T-helper 1 cell treated with Interleukin-12 subunit alpha and Interleukin-12 subunit beta and Interleukin-4 antibody, amounts not matched to agents 30 ng/mL and 1 ng/mL, for 36 hours (primary cell): ENCODE data around the gene COMT. TPM values are rescaled to one million over a fixed set of nuclear protein-coding genes. Genes with fewer than 3 reads are reported as not detected.

Source experiments
- intact Hi-C: fragments of 100-400 bp; cut with micrococcal nuclease; formaldehyde crosslinking; loops from one replicate; pipeline ENCODE4 v1.15.1; 2024
- total RNA-seq: library from RNA; stranded (reverse); gene quantifications from 2 replicates; pipeline ENCODE4 v1.2.3, GENCODE V29; 2022

COMT gene
- total RNA-seq, 1 donor from 2014 or later: 87.3 TPM

DNA sequence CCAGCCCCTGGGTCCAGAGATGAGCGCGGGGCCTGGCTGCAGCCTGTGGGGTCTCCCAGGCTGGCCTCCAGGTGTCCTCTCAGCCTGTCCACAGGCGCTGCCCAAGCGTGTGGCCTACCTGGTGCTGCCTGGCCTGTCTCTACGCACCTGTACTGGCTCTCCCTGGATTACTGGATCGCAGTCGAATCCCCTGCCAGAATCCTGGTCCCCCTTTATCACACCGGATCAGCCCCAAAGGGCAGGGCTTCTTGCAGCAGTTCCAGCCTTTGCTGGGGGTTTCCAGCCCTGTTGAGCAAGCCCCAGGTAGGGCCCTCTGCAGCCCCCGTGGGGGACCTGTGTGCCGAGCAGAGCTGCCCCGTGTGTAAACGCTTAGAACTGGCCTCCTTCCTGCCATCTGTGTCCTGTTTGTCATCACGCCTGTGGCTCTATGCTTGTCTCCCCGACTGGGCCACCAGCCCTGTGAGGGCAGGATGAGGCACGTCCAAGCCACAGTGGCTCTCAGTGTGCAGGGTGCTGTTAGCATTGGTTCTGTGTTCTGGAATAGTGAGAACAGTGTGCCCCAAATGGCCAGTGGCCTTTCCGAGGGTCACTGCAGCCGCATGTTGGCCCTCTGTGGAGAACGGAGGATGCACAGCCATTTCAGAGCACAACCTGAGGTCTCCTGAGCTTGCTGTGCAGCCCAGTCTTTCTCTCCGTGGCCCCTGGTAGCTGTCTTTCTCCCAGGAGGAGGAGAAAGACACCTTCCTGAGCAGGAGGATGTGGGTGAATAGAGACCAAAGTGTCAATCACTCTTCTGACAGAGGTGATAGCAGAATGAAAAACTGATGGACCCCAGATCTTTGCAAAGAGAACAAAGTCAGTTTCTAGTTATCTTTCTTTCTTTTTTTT, 13.9 kb downstream of the COMT start:
- intact Hi-C loops: no loop called here

DNA sequence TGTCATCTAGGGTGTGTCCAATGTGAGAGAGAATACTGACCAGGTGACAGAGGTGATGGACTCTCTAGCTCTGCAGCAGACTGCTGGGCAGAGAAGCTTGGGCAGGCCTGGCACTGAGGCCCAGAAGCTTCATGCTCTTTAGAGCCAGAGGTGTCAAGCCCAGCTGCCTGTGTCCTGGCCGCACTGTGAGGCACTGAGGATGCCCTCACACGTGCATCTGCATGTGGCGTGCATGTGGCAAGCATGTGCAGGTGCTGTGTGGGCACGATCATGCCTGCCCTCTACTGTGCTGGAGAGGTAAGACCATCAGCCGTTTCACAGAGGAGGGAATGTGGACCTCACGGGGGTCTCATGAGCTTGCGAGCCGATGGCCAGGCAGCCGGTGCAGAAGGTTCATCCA, 15.9 kb downstream of the COMT start:
- intact Hi-C loops: no loop called here

DNA sequence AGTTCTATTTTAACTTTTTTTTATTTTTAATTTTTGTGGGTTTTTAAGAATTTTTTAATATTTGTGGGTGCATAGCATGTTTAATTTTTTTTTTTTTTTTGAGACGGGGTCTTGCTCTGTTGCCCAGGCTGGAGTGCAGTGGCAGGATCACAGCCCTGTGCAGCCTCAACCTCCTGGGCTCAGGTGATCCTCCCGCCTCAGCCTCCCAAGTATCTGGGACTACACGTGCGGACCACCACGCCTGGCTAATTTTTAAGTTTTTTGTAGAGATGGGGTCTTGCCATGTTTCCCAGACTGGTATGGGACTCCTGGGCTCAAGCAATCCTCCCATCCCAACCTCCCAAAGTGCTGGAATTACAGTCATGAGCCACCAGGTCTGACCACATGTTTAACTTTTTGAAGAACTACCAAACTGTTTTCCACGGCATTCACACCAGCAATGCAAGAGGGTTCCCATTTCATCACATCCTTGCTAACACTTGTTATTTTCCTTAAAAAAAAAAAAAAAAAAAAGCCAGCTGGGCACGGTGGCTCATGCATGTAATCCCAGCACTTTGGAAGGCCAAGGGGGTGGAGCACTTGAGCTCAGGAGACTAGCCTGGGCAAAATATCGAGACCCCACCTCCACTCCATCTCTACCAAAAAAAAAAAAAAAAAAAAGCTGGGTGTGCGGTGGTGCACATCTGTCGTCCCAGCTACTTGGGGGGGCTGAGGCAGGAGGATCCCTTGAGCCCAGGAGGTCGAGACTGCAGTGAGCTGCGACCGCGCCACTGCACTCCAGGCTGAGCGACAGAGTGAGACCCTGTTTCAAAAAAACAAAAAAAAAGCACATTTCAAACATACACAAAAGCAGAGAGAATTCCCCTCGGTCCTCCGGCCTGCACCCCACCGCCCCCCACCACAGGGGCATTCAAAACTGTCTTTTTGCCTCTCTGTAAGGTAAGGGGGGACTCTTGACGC, 16.8 kb downstream of the COMT start:
- intact Hi-C loops: no loop called here

DNA sequence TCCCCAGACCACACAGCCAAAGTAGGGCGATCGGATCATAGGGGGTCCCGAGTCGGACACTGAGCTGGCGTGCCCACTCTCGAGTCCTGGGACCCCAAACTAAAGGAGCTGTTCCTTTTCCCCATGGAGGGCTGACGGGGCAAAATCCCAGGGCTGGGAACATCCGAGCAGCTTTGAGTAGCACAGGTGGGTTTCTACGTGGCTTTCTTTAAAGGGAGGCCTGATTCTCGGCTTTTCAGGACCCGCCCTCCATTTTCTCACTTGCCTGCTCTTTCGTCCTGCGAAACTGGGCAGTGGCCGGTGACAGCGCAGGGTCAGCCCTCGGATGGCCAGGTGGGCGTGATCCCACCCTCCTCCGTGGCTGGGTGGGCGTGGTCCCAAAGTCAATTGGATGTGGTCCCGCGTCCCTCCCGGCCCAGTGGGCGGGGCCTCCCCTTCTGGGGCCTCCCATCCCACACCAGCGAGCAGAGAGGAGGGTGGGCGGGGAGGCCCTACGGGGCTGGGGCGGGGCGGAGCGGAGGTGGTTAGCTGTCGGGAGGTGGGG, 17.5 kb downstream of the COMT start:
- intact Hi-C loops: no loop called here

DNA sequence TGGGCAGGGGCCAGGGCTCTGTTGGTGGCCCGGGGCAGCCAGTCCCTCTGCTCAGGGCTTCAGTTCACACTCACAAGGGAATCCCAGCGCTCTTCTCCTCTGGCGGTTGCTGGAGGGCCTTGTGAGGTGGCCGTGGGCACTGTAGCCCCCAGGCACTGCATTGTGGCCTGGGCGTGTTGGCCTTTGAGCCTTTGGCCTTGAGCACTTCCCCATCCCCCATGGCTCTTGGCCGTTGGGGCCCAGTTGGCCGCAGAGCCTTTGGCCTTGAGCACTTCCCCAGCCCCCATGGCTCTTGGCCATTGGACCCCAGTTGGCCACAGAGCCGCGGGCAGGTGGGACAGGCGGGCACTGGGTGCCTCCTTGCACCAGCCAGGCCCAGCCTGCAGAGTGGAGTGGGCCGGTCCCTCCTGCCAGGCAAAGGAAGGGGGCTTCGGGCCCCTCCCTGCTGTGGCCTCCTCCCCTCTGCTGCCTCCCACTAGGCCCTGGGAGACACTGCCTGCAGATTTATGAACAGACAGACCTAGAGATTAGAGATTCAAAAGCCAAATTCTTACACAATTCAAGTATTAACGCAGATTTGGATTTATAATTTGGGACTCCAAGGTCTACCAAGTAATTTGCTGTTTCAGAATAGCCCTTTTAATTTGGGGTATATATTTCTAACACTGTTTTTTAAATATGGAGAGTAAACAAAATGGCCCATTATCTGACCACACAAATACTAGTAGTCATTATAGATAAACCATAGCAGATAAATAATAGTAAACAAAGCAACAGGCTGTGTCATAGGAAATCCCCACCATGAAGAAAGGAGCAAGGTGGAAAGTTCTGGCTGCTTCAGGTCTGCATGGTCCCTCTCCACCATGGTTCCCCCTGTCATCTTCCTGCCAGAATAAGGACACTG, 18.3 kb downstream of the COMT start:
- intact Hi-C loops: no loop called here

DNA sequence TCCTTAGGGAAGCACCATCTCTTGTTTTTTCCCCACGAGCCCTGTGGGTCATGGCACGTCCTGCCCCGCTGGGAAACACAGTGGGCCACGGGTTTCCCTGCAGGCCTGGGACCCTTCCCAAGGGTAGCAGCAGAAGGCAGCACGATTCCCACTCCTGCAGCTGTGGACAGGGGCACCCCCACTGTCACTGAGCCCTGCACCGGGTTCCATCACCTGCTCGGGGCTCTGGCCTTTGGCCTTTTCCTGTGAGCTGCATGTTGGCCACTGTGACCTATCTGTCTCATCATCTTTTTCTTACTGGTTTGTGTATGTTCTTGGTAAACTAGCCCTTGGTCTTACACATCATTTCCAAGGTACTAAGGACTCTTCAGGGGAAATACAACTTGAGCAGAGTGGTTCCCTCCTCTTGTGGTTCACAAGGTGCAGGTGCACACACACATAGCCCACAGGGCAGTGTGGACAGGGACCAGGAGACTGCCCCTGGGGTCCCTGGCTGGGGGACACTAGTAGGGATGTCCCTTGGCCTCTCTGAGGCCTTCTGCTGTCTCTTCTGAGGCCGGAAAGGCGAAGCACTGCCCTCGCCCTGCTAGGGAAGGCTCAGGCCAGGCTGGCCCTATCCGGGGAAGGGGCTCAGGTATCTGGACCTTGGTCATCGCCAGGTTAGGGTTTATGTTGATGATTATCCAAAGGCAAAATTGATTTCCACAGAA, 19.1 kb downstream of the COMT start:
- intact Hi-C loops: no loop called here

DNA sequence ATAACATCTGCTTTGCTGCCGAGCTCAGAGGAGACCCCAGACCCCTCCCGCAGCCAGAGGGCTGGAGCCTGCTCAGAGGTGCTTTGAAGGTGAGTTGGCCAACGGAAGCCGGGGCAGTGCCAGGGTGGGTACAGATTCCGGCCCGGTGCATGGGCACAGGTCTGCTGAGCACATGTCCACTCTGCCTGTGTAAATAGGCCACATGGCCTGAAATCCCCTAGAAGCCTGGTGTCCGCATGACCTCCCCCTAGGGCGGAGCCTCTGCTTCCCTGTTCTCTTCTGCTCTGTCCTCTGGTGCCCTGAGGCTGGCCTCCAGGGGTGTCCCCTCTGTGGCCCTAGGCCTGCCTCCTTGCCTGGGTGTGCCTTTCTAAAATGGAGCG, 19.6 kb downstream of the COMT start:
- intact Hi-C loops: no loop called here

DNA sequence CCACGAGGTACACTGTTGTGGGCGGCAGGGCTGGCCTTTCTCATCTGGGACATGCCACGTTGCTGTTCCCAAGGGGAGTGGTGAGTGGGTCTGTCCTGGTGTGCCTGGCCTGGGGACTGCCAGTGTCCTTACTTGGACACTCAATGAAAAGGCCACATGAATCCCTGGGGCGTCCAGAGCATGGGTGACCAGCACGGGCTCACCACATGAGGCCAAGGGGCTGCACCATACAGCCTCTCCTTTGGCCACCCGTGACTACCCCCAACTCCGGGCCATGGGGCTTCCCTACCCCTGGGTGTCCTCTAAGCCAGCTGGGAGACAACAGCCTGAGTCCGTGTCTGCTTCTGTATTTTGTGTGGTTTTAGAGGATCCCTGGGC, 20.3 kb downstream of the COMT start:
- intact Hi-C loops: no loop called here

DNA sequence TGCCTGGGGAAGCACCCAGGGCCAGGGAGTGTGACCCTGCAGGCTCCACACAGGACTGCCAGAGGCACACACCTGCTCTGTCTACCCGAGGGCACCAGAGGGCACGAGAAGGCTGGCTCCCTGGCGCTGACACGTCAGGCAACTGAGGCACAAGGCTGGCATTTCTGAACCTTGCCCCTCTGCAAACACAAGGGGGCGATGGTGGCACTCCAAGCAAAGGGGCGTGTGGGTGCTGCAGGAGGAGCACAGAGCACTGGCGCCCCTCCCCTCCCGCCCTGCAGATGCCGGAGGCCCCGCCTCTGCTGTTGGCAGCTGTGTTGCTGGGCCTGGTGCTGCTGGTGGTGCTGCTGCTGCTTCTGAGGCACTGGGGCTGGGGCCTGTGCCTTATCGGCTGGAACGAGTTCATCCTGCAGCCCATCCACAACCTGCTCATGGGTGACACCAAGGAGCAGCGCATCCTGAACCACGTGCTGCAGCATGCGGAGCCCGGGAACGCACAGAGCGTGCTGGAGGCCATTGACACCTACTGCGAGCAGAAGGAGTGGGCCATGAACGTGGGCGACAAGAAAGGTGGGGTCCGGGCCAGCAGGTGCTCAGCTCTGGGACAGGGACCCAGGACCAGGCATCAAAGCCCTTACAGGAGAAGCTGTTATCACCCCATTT, 20.8 kb downstream of the COMT start:
- intact Hi-C loops: no loop called here

DNA sequence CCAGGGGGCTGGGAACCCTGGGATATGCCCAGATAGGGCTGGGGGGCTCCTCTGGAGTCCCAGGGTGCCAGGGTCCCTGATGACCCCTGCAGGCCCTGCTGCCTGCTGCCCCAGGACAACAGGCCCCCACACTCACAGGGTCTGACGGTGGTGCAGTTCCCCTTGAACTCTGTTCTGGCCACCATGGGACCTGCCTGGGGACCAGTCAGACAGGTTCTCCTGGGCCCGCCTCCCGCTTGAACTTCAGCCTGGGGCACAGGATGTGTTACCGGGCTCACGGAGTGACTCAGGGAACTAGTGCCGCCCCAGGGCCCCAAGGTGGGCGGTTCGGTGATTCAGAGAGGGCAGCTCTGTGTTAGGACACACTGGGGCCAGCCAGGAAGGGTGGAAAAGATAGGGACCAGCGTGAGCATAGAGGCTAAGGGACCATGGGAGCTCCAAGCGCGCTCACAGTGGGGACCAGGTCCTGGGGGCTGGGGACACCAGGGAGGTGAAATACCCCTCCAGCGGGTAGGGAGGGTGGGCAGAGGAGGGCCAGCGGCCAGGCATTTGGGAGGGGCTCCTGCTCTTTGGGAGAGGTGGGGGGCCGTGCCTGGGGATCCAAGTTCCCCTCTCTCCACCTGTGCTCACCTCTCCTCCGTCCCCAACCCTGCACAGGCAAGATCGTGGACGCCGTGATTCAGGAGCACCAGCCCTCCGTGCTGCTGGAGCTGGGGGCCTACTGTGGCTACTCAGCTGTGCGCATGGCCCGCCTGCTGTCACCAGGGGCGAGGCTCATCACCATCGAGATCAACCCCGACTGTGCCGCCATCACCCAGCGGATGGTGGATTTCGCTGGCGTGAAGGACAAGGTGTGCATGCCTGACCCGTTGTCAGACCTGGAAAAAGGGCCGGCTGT, 21.6 kb downstream of the COMT start:
- intact Hi-C loops: no loop called here

DNA sequence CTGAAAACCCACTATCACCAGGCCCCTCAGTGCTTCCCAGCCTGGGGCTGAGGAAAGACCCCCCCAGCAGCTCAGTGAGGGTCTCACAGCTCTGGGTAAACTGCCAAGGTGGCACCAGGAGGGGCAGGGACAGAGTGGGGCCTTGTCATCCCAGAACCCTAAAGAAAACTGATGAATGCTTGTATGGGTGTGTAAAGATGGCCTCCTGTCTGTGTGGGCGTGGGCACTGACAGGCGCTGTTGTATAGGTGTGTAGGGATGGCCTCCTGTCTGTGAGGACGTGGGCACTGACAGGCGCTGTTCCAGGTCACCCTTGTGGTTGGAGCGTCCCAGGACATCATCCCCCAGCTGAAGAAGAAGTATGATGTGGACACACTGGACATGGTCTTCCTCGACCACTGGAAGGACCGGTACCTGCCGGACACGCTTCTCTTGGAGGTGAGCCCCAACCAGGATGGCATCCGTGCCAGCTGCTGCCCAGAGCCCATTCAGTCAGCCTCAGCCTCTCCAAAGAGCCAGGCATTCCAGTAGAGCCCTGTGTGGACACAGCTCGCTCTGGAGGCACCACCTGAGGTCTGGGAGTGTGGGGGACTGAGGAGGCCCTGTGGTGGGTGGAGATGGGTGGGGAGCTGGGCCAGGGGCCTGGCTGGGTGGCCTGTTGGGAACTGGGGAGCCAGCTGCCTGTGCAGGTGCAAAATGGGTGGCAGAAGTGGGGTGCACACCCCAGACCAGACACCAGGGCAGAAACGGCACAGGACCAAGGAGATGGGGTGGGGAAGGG, 22.5 kb downstream of the COMT start:
- intact Hi-C loops: no loop called here

DNA sequence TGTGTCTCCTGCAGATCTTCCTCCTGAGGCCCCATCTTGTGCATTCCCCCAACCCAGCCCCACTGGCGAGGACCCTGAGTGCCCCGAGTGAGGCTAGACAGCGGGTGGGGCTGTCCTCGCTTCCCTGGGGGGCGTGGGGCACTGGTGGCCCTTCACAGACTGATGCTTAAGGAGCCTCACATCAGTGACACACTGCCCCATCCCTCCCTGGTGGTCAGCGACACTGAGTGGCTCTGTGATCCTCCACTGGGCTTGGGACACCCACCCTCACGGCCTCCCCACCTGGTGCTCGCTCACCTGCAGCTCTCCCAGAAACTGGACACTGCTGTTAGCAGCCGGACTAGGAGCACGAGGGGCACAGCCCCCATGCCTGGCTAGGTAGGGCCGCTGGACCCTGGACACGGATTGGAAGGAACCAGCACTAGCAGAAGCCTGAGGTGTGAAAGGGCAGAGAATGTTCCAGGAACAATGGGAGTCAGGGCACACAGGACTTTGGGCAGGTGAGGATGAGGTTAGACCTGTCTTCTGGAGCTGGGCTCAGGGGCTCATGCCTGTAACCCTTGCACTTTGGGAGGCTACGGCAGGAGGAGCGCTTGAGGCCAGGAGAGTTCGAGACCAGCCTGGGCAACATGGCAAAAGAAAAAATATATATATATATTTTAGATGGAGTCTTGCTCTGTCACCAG, 23.3 kb downstream of the COMT start:
- intact Hi-C loops: no loop called here

DNA sequence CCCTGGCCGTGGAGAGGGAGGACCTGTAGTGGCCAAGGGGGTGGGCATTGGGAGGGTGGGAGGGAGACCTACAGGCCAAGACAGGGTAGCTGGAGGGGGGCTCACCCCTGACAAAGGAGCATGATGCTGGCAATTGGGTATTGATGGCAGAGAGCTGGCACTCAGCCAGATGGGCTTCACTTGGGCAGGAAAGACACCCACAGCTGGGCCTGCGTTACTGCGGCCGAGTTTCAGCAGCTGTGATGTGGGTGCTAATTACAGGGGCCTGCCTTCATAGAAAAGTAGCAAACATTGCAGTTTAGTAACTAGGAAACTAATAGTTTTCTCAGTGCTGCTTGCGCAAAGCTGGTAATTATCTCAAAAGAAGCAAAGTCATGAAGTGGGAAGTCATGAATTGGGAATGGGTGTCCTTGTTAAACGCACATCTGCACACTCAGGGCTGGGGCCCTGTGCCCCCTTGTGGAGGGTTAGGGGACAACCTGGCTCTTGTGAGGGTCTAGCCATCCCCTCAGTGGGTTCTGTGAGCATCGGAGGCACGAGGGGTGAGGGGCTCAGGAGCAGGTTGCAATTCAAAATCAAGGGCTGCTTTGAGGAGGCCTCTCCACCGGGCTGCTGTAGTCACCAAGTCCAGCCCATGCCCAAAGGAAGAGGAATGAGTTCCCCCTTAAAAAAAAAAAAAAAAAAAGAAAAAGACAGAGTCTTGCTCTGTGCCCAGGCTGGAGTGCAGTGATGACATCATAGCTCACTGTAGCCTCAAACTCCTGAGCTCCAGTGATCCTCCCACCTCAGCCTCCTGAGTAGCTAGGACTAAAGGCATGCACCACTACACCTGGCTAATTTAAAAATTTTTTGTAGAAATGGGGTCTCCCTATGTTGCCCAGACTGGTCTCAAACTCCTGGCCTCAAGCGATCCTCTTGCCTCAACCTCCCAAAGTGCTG, 24.5 kb downstream of the COMT start:
- intact Hi-C loops: no loop called here

DNA sequence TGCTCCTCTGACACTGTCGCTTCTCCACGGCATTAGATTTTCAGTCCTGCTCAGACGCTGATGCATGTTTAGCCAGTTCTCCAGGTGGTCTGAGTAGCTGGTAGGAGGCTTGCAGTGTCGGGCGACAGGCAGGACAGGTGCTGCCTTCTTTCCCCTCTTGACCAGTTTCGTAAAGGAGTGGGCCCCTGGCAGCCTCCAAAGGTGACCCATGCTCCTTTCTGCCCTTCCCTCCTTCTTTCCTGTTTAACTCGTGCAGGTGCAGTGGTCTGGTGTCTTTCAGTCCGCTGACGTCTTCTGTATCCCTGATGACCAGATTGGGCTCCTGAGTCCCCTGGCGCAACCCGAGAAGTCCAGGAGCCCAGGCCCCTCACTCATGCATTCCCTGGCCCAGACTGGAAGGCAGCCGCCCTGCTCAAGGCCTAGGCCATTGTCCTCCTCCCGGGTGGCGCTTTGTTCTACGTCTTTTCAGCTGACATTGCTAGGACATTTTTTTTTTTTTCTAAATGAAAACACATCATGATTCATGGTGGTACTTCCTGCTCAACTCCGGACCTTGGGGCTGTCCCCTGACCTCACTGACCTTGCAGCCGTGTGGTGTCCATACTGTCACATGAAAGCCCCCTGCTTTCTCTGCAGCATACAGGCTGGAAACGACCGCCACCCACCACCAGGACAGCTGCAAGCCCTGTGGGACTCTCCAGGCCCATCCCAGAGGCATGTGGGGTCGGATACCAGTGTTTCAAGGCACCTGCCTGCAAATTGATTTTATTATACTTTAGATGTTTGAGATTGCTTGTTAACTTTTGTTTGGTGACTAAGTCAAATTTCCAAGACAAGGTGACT, 25.6 kb downstream of the COMT start:
- intact Hi-C loops: no loop called here

DNA sequence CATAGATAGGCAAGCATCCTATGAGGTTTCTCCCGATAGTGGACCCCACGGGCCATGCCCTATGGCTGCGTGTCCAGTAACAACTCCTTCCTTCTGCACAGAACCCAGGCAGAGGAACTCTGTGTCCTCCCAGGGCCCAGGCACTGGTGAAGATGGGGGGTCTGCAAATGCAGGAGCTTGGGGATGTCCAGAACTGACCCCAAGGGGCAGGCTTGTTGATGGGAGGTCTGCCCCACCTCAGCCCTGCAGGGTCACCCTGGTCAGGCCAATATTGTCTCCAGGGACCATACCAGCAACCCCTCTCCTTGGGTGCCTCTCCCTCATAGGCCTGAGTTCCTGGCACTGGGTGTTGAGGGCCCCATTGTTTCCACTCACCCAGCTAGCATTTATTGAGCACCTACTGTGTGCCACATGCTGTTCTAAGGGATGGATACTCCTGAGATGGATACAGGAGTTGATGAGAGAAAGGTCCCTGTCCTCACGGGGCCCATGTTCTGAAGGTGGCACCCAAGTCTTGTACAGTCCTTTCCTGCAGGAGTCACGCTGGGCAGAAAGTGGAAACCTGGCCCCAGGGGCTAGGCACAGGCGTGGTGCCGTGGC, 26.4 kb downstream of the COMT start:
- intact Hi-C loops: no loop called here
